Kasumi-1 (cell line): ENCODE measurements around the gene CLEC17A.

Experiments used
- DNase-seq, 2 experiments: peaks; one replicate each; lab custom pipeline; 2025; lab: John Stamatoyannopoulos, UW

CLEC17A gene

GRCh38 chr19:14654786-14655560 is 72.1 kb downstream of the CLEC17A start:
- DNase-seq, result no peak

- no peak for DNase-seq
These were observed 72.8 kb downstream of the CLEC17A start for GRCh38 chr19:14655726-14656125.

GRCh38 chr19:14659874-14660489 is 77.1 kb downstream of the CLEC17A start:
- no peak for DNase-seq

- peak; percentile 68 to 76 for DNase-seq
These were observed 78.6 kb downstream of the CLEC17A start for GRCh38 chr19:14661372-14661924.
